Hematopoietic multipotent progenitor cell treated with erythropoietin and hydrocortisone succinate and interleukin-3 and kit ligand, for 17 days (in vitro differentiated cells): ENCODE results near the gene TTC33.
"Not testable (repeated sequence)": the region's sequence is repeated elsewhere in the genome, so short reads cannot be mapped to it uniquely, and the experiment has no call there.

ENCODE experiments used
- DNase-seq: peaks from one replicate; pipeline ENCODE4 v3.0.0-alpha.2; 2015; ENCODE audit warnings: low spot score

The TTC33 gene

DNA sequence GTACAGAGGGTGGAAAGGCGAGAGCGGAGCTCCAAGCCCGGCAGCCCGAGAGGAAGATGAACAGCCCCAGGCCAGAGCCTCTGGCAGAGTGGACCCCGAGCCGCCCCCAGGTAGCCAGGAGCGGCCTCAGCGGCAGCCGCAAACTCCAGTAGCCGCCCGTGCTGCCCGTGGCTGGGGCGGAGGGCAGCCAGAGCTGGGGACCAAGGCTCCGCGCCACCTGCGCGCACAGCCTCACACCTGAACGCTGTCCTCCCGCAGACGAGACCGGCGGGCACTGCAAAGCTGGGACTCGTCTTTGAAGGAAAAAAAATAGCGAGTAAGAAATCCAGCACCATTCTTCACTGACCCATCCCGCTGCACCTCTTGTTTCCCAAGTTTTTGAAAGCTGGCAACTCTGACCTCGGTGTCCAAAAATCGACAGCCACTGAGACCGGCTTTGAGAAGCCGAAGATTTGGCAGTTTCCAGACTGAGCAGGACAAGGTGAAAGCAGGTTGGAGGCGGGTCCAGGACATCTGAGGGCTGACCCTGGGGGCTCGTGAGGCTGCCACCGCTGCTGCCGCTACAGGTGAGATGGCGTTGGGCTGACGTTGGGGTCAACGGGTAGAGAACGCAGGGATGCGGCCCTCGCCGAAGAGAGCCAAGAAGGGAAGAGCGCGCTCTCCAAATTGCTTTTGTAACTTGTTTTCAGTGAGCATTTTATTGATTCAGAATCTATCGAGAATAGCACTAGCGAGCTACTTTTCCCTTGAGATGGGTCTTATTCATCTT, 75.7 kb downstream of the TTC33 start, which contains the start of gene PTGER4:
Gene PTGER4, plus strand, starts transcription at position 3 of the 769 bp plus-strand sequence. CDS start 1,079 bp downstream, outside the sequence.
- DNase-seq: no peak

- peak; percentile 30 for DNase-seq
Measured at GRCh38 chr5:40679148-40679912, 76.4 kb downstream of the TTC33 start.

GRCh38 chr5:40678460-40679147, 77.2 kb downstream of the TTC33 start:
- no peak for DNase-seq

GRCh38 chr5:40678026-40678425, 77.7 kb downstream of the TTC33 start:
- DNase-seq: no peak

DNA sequence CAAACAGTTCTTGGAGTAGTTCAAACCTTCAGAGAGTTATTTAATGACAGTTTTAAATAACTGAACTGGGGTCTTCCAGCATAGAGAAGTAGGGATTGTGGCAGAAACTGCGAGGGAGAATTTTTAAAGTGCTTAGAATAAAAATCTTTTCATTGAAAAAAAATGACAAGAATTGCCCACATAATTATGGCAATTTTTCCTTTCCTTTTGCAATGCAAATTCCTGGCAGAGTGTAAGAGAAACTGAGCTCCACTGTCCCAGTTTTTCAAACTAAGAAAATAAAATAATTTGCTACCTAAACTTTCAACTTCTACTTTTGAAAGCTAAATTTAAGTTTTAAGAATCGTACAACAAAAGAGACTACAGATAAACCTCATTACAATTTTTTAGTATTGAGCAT, 78.3 kb downstream of the TTC33 start:
- no peak for DNase-seq

- DNase-seq: no peak
Measured at GRCh38 chr5:40676613-40677343, 79.0 kb downstream of the TTC33 start.

GRCh38 chr5:40675396-40676133, 80.2 kb downstream of the TTC33 start:
- DNase-seq: no peak

GRCh38 chr5:40674661-40675235, 81.0 kb downstream of the TTC33 start:
- DNase-seq: no peak

- no peak for DNase-seq
Measured at GRCh38 chr5:40672425-40672824, 83.3 kb downstream of the TTC33 start.

DNA sequence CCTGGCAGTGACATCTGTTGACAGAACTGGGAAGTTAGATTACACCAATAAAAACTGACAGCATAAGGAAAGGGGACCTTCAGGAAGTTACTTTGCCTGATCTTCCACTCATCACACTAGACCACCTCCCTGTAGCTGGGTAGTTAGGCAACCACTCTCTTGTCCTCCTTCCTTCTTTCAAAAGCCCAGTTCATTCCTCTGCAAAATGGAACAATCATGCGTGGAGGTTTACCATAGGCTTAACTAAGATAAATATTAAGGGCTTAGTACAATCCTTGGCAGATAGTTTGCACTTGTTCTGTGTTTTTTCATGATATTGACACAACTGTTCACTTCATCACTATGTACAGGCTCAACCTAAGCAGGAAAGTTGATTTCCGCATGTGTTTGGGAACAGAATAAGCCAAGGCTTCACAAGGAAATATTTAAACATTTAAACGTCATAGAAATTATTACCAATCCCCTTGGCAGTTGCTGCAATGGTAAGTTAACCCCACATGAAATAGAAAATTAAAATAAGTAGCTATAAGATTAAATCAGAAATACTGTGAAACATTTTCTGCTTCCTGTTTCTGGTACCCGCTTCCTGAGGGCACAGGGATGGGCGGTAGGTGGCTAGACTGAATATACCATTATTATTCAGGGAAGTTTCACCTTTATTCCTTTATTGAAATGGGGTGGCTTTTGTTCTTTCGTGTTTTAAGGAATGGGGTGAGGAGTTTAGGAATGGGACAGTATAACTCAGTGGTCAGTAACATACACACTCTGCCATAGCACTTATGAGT, 86.0 kb downstream of the TTC33 start:
- no peak for DNase-seq

GRCh38 chr5:40667161-40667663, 88.5 kb downstream of the TTC33 start:
- DNase-seq: no peak

DNA sequence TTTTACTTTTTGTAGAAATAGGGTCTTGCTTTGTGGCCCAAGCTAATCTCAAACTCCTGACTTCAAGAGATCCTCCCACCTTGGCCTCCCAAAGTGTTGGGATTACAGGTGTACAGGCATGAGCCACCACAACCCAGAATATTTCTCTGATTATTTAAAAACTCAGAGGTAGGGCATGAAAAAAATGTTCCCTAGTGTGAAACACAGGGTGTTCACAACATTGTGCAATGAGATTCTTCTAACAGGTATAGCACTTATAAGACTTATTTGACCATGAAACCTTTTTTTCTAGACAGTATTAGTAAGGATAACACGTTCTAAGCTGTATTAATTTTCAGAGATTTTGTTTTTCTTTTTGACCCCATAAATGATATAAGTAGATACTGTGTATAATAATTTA, 89.1 kb downstream of the TTC33 start:
- DNase-seq: no peak

GRCh38 chr5:40665635-40666298, 90.0 kb downstream of the TTC33 start:
- no peak for DNase-seq

- DNase-seq: no peak
Measured at GRCh38 chr5:40660751-40661150, 95.0 kb downstream of the TTC33 start.

- no peak for DNase-seq
Measured at GRCh38 chr5:40656766-40657165, 99.0 kb downstream of the TTC33 start.

DNA sequence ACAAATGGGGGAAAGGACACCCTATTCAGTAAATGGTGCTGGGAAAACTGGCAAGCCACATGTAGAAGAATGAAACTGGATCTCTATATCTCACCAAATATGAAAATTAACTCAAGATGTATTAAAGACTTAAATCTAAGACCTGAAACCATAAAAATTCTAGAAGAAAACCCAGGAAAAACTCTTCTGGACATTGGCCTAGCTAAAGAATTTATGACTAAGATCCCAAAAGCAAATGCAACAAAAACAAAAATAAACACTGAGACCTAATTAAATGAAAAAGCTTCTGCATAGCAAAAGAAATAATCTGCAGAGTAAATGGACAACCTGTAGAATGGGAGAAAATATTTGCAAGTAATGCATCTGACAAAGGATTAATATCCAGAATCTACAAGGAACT, 99.7 kb downstream of the TTC33 start:
- DNase-seq: not testable (repeated sequence)

DNA sequence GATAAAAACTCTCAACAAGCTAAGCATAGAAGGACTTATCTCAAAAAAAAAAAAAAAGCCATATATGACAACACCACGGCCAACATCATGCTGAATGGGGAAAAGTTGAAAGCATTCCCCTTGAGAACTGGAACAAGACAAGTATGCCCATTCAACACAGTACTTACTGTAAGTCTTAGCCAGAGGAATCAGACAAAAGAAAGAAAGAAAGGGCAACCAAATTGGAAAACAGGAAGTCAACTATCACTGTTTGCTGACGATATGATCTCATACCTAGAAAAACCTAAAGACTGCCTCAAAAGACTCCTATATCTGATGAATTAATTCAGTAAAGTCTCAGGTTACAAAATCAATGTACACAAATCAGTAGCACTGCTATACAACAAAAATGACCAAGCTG, 100.6 kb downstream of the TTC33 start:
- DNase-seq: no peak

GRCh38 chr5:40654377-40654991, 101.3 kb downstream of the TTC33 start:
- DNase-seq: no peak
